SK-MEL-5 (cell line): ENCODE measurements around the gene PTPRT. TPM values are rescaled to one million over a fixed set of nuclear protein-coding genes. Genes with fewer than 3 reads are reported as not detected.
"Not testable (repeated sequence)": the region's sequence is repeated elsewhere in the genome, so short reads cannot be mapped to it uniquely, and the experiment has no call there.

ENCODE experiments used
- DNase-seq: peaks from one replicate; pipeline ENCODE4 v3.0.0-alpha.2; 2016; ENCODE audit warnings: low read depth, low spot score
- in situ Hi-C: cut with HindIII; loops from 2 replicates; pipeline ENCODE4 v1.10.0; 2016; ENCODE audit warnings: low sequenced_read_pairs, high pct_unique_total_duplicates, low pct_unique_long_range_greater_than_20kb
- total RNA-seq: library from RNA; depleted of rRNA; stranded (reverse); fragments of >200 nt; shearing (Covaris generic); gene quantifications from 2 replicates; pipeline ENCODE4 v1.2.3, GENCODE V29; 2014

The PTPRT gene
- total RNA-seq, 1 experiment from 2014 or later, result not detected

GRCh38 chr20:43190332-43190953 lies 737 bp upstream of the PTPRT start:
- DNase-seq, result no peak
- in situ Hi-C loops, result no loop called here

- in situ Hi-C loops, result no loop called here
Observed at GRCh38 chr20:43188861-43189553, 699 bp downstream of the PTPRT start.

GRCh38 chr20:43188234-43188653 lies 1.5 kb downstream of the PTPRT start:
- no peak for DNase-seq
- in situ Hi-C loops, result no loop called here

More at GRCh38 chr20:43188861-43189553, 699 bp downstream of the PTPRT start:
- no peak for DNase-seq

GRCh38 chr20:43187476-43188233 lies 2.1 kb downstream of the PTPRT start:
- in situ Hi-C loops, result no loop called here
- peak; percentile 66 for DNase-seq

- DNase-seq, result no peak
- in situ Hi-C loops, result no loop called here
Observed at GRCh38 chr20:43186312-43186711, 3.4 kb downstream of the PTPRT start.

- no peak for DNase-seq
- in situ Hi-C loops, result no loop called here
Observed at GRCh38 chr20:43185901-43186300, 3.8 kb downstream of the PTPRT start.

- no peak for DNase-seq
- in situ Hi-C loops, result no loop called here
Observed at GRCh38 chr20:43183536-43184070, 6.1 kb downstream of the PTPRT start.

- DNase-seq, result no peak
- in situ Hi-C loops, result no loop called here
Observed at GRCh38 chr20:43178080-43178479, 11.6 kb downstream of the PTPRT start.

- in situ Hi-C loops, result no loop called here
- no peak for DNase-seq
Observed at GRCh38 chr20:43176726-43177125, 13.0 kb downstream of the PTPRT start.

- in situ Hi-C loops, result no loop called here
- DNase-seq, result peak; percentile 42
Observed at GRCh38 chr20:43171930-43172329, 17.8 kb downstream of the PTPRT start.

GRCh38 chr20:43170771-43171170 lies 18.9 kb downstream of the PTPRT start:
- in situ Hi-C loops, result no loop called here
- no peak for DNase-seq

GRCh38 chr20:43167615-43168014 lies 22.1 kb downstream of the PTPRT start:
- in situ Hi-C loops, result no loop called here

GRCh38 chr20:43167021-43167420 lies 22.7 kb downstream of the PTPRT start:
- in situ Hi-C loops, result no loop called here
- no peak for DNase-seq

More at GRCh38 chr20:43167615-43168014, 22.1 kb downstream of the PTPRT start:
- DNase-seq, result no peak

GRCh38 chr20:43165611-43166010 lies 24.1 kb downstream of the PTPRT start:
- in situ Hi-C loops, result no loop called here
- DNase-seq, result no peak

- in situ Hi-C loops, DNase-seq: not testable (repeated sequence)
Observed at GRCh38 chr20:43164736-43165135, 25.0 kb downstream of the PTPRT start.

- no peak for DNase-seq
- in situ Hi-C loops, result no loop called here
Observed at GRCh38 chr20:43161716-43162115, 28.0 kb downstream of the PTPRT start.

- DNase-seq, result no peak
Observed at GRCh38 chr20:43160941-43161340, 28.8 kb downstream of the PTPRT start.

GRCh38 chr20:43159994-43160393 lies 29.7 kb downstream of the PTPRT start:
- no peak for DNase-seq
- in situ Hi-C loops, result no loop called here

More at GRCh38 chr20:43160941-43161340, 28.8 kb downstream of the PTPRT start:
- in situ Hi-C loops, result no loop called here
